Measurements from ENCODE around the gene TPPP2.

DNA sequence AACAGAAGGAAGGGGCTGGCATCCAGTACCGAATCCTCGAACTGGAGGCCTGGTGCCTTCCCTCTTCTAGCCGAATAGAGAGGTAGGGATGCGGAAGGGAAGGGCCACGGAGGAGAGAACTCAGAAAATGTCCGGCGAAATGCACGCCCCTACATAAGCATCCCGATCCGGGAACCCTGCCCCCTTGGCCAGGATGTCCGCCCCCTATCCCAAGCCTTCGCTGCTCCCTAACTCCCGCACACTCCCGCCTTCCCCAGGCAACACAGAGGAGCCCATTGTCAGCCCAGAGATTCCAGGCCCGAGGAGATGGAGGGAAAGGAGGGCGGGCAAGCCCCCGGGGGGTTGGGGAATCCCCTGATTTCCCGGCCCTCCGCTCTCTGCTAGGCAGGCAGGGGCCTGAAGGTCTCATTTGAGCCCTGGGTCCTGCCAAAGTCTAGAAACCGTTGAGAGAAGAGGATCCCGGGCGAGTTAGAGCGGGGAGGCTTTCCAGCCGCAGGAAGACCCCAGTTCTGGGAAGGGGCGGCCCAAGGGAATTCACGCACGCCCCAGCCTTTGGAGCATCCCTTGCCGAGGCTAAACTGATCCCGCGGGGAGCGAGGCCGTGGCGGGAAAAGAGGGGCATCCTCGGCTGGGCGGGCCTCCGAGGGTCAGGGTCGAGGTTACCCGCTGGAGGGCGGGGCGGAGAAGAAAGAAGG lies 39.5 kb downstream of the TPPP2 start:
- TF ChIP-seq, protein P1, sequence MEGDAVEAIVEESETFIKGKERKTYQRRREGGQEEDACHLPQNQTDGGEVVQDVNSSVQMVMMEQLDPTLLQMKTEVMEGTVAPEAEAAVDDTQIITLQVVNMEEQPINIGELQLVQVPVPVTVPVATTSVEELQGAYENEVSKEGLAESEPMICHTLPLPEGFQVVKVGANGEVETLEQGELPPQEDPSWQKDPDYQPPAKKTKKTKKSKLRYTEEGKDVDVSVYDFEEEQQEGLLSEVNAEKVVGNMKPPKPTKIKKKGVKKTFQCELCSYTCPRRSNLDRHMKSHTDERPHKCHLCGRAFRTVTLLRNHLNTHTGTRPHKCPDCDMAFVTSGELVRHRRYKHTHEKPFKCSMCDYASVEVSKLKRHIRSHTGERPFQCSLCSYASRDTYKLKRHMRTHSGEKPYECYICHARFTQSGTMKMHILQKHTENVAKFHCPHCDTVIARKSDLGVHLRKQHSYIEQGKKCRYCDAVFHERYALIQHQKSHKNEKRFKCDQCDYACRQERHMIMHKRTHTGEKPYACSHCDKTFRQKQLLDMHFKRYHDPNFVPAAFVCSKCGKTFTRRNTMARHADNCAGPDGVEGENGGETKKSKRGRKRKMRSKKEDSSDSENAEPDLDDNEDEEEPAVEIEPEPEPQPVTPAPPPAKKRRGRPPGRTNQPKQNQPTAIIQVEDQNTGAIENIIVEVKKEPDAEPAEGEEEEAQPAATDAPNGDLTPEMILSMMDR (IDR thresholded peaks at IDR 0.05), result no peak
- TF ChIP-seq POLR2A (IDR thresholded peaks at IDR 0.05), result no peak
